ENCODE measurements around the gene SPON1.

Gene SPON1

GRCh38 chr11:13972944-13973343 is 10.4 kb downstream of the SPON1 start:
- peaks cover 0 to 15% of the 10 kb centered on the region in 2 donors for H3K4me1 ChIP-seq (ENCODE audit: control insufficient read depth in 2 of 2, insufficient read depth in 1 of 2, low read depth in 1 of 2, low read length in 2 of 2)
- no peak overlapping the region for H2AFZ ChIP-seq (ENCODE audit: low read length)
- no peak overlapping the region for H2BK15ac ChIP-seq (ENCODE audit: low read length)
- H2BK5ac ChIP-seq (ENCODE audit: low read length) = no peak overlapping the region
- no peak overlapping the region for H3K4me3 ChIP-seq (ENCODE audit: low read length in 2 of 2)
- no peak overlapping the region for H3K23ac ChIP-seq (ENCODE audit: low read depth, low read length, poor library complexity)
- H3K4ac ChIP-seq (ENCODE audit: low read length) = no peak overlapping the region
- no peak overlapping the region for H2BK120ac ChIP-seq (ENCODE audit: low read depth, low read length)
- no peak overlapping the region for H3K4me2 ChIP-seq (ENCODE audit: insufficient read depth, low read length, poor library complexity, severe bottlenecking)
- peaks cover 0 to 3% (median 0%) of the 10 kb centered on the region in 3 experiments for H3K27me3 ChIP-seq (ENCODE audit: control insufficient read depth in 3 of 3, insufficient read depth in 3 of 3, low read depth in 1 of 3, low read length in 3 of 3)
- H3K36me3 ChIP-seq (replicated peaks in 1 of 2; ENCODE audit: control insufficient read depth in 2 of 2, insufficient read depth in 2 of 2, low read length in 2 of 2) = no peaks in the 10 kb centered on the region
- no peak overlapping the region for H4K8ac ChIP-seq (ENCODE audit: low read depth, low read length)
- H3K27ac ChIP-seq (replicated peaks; ENCODE audit: low read length) = peak overlapping the region; percentile 14
- no peak overlapping the region for H3K14ac ChIP-seq (ENCODE audit: low read length)
- no peak overlapping the region for H3K9ac ChIP-seq (ENCODE audit: low read depth, low read length, poor library complexity)
- no peaks in the 10 kb centered on the region for H3K79me1 ChIP-seq (ENCODE audit: low read depth, low read length)
- H2BK12ac ChIP-seq (ENCODE audit: low read length) = no peak overlapping the region
- no peak for DNase-seq (ENCODE audit: low spot score)
- H2AK5ac ChIP-seq (ENCODE audit: low read depth, low read length) = no peak overlapping the region
- no CpG with 5 or more reads among the region's 3 CpGs for WGBS, 2 donors (ENCODE audit: extremely low coverage in 2 of 2, insufficient read length in 2 of 2, insufficient replicate concordance in 1 of 2)
- H3K18ac ChIP-seq (ENCODE audit: low read length) = no peak overlapping the region
- no peak overlapping the region for H4K91ac ChIP-seq (ENCODE audit: low read depth, low read length, poor library complexity)
- no peaks in the 10 kb centered on the region for H3K9me3 ChIP-seq (replicated peaks in 1 of 2; ENCODE audit: control insufficient read depth in 2 of 2, insufficient read depth in 1 of 2, low read depth in 1 of 2, low read length in 2 of 2)

DNA sequence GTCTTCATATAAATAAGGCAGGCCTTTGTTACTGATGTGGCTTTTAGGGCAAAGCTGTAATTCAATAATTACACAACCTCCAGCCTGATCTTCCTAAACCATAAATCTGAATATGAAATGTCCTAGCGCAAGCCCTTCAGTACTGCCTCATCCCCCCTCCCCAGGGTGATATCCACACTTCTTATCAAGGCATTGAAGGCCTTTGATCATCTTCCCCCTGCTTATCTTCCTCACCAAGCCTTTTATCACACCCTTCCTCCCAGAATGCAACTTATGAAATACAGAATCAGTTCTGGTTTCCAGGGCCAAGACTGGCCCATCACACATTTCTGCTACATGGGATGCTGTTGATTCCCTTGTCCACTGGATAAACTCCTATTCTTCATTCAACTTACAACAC is 12.1 kb downstream of the SPON1 start:
- no peak for DNase-seq (ENCODE audit: low spot score)
- no peak overlapping the region for H3K4ac ChIP-seq (ENCODE audit: low read length)
- H3K14ac ChIP-seq (ENCODE audit: low read length) = no peak overlapping the region
- H3K9ac ChIP-seq (ENCODE audit: low read depth, low read length, poor library complexity) = no peak overlapping the region
- H3K4me1 ChIP-seq (ENCODE audit: control insufficient read depth in 2 of 2, insufficient read depth in 1 of 2, low read depth in 1 of 2, low read length in 2 of 2) = peaks cover 0 to 10% of the 10 kb centered on the region in 2 donors
- no peaks in the 10 kb centered on the region for H3K27me3 ChIP-seq (ENCODE audit: control insufficient read depth in 3 of 3, insufficient read depth in 3 of 3, low read depth in 1 of 3, low read length in 3 of 3)
- H3K79me1 ChIP-seq (ENCODE audit: low read depth, low read length) = no peaks in the 10 kb centered on the region
- no peak overlapping the region for H3K23ac ChIP-seq (ENCODE audit: low read depth, low read length, poor library complexity)
- H2BK15ac ChIP-seq (ENCODE audit: low read length) = no peak overlapping the region
- no peak overlapping the region for H2BK120ac ChIP-seq (ENCODE audit: low read depth, low read length)
- H2AFZ ChIP-seq (ENCODE audit: low read length) = no peak overlapping the region
- no peak overlapping the region for H2AK5ac ChIP-seq (ENCODE audit: low read depth, low read length)
- H3K9me3 ChIP-seq (replicated peaks in 1 of 2; ENCODE audit: control insufficient read depth in 2 of 2, insufficient read depth in 1 of 2, low read depth in 1 of 2, low read length in 2 of 2) = no peaks in the 10 kb centered on the region
- no peak overlapping the region for H4K8ac ChIP-seq (ENCODE audit: low read depth, low read length)
- no peak overlapping the region for H2BK5ac ChIP-seq (ENCODE audit: low read length)
- no CpG with 5 or more reads among the region's 1 CpG for WGBS, 2 donors (ENCODE audit: extremely low coverage in 2 of 2, insufficient read length in 2 of 2, insufficient replicate concordance in 1 of 2)
- no peak overlapping the region for H3K4me2 ChIP-seq (ENCODE audit: insufficient read depth, low read length, poor library complexity, severe bottlenecking)
- H2BK12ac ChIP-seq (ENCODE audit: low read length) = no peak overlapping the region
- no peak overlapping the region for H3K27ac ChIP-seq (replicated peaks; ENCODE audit: low read length)
- H3K18ac ChIP-seq (ENCODE audit: low read length) = no peak overlapping the region
- no peak overlapping the region for H3K4me3 ChIP-seq (ENCODE audit: low read length in 2 of 2)
- H4K91ac ChIP-seq (ENCODE audit: low read depth, low read length, poor library complexity) = no peak overlapping the region
- H3K36me3 ChIP-seq (replicated peaks in 1 of 2; ENCODE audit: control insufficient read depth in 2 of 2, insufficient read depth in 2 of 2, low read length in 2 of 2) = no peaks in the 10 kb centered on the region

- Histone ChIP-seq H3K9me3 (replicated peaks in 1 of 2; ENCODE audit: control insufficient read depth in 2 of 2, insufficient read depth in 1 of 2, low read depth in 1 of 2, low read length in 2 of 2) (peaks cover 0 to 2% of the 10 kb centered on the region in 2 donors), H2BK120ac (ENCODE audit: low read depth, low read length) (no peak overlapping the region), H3K4me3 (ENCODE audit: low read length in 2 of 2) (no peak overlapping the region), H3K36me3 (replicated peaks in 1 of 2; ENCODE audit: control insufficient read depth in 2 of 2, insufficient read depth in 2 of 2, low read length in 2 of 2) (no peaks in the 10 kb centered on the region), H3K4me2 (ENCODE audit: insufficient read depth, low read length, poor library complexity, severe bottlenecking) (no peak overlapping the region), H3K23ac (ENCODE audit: low read depth, low read length, poor library complexity) (no peak overlapping the region), H2BK15ac (ENCODE audit: low read length) (no peak overlapping the region), H3K14ac (ENCODE audit: low read length) (no peak overlapping the region), H3K4me1 (ENCODE audit: control insufficient read depth in 2 of 2, insufficient read depth in 1 of 2, low read depth in 1 of 2, low read length in 2 of 2) (no peaks in the 10 kb centered on the region), H3K27ac (replicated peaks; ENCODE audit: low read length) (no peak overlapping the region), H2AFZ (ENCODE audit: low read length) (no peak overlapping the region), H3K27me3 (ENCODE audit: control insufficient read depth in 3 of 3, insufficient read depth in 3 of 3, low read depth in 1 of 3, low read length in 3 of 3) (no peaks in the 10 kb centered on the region), H3K18ac (ENCODE audit: low read length) (no peak overlapping the region), H2BK5ac (ENCODE audit: low read length) (no peak overlapping the region), H3K4ac (ENCODE audit: low read length) (no peak overlapping the region), H2AK5ac (ENCODE audit: low read depth, low read length) (no peak overlapping the region), H3K9ac (ENCODE audit: low read depth, low read length, poor library complexity) (no peak overlapping the region), H4K91ac (ENCODE audit: low read depth, low read length, poor library complexity) (no peak overlapping the region), H4K8ac (ENCODE audit: low read depth, low read length) (no peak overlapping the region), H2BK12ac (ENCODE audit: low read length) (no peak overlapping the region), H3K79me1 (ENCODE audit: low read depth, low read length) (no peaks in the 10 kb centered on the region)
- no CpG with 5 or more reads among the region's 12 CpGs for WGBS, 2 donors (ENCODE audit: extremely low coverage in 2 of 2, insufficient read length in 2 of 2, insufficient replicate concordance in 1 of 2)
- no peak for DNase-seq (ENCODE audit: low spot score)
Measured at GRCh38 chr11:13983081-13983751, 20.7 kb downstream of the SPON1 start.

DNA sequence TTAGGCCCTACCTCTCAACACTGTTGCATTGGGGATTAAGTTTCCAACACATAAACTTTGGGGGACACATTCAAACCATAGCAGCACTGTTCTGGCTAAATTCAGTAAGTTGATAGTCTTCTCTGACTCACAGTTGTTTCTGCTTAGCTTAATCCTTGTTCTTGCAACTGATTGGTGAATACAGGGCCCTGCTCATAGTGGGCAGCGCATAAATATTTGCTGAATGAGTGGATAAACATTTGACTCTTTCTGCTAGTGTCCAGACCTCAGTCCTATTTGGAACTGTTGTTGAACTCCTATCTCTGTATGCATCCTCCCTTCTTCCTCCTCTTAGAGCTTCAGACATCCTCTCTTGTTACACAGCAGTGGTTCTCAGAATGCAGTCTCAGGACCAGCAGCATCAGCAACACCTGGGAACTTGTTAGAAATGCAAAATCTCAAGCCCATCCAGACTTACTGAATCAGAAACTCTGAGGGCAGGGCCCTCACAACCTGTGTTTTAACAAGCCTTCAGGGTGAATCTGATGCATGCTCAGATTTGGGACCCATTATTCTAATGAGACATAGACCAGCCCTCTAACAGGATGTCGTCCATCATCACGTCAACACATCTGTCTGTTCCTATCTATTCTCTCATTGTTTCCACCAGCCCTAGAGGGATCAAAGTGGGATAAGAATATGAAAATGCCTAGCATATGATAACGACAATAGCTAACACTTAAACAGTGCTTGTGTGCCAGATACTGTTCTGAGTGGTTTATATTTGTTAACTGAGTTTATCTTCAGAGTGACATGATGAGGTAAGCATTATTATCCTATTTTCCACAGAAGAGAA is 22.3 kb downstream of the SPON1 start:
- Histone ChIP-seq H3K9me3 (replicated peaks in 1 of 2; ENCODE audit: control insufficient read depth in 2 of 2, insufficient read depth in 1 of 2, low read depth in 1 of 2, low read length in 2 of 2) (peaks cover 0 to 2% of the 10 kb centered on the region in 2 donors), H3K4me2 (ENCODE audit: insufficient read depth, low read length, poor library complexity, severe bottlenecking) (no peak overlapping the region), H2BK15ac (ENCODE audit: low read length) (no peak overlapping the region), H3K4me1 (ENCODE audit: control insufficient read depth in 2 of 2, insufficient read depth in 1 of 2, low read depth in 1 of 2, low read length in 2 of 2) (no peaks in the 10 kb centered on the region), H3K23ac (ENCODE audit: low read depth, low read length, poor library complexity) (no peak overlapping the region), H4K91ac (ENCODE audit: low read depth, low read length, poor library complexity) (no peak overlapping the region), H3K4me3 (ENCODE audit: low read length in 2 of 2) (no peak overlapping the region), H3K4ac (ENCODE audit: low read length) (no peak overlapping the region), H4K8ac (ENCODE audit: low read depth, low read length) (no peak overlapping the region), H2AK5ac (ENCODE audit: low read depth, low read length) (no peak overlapping the region), H3K14ac (ENCODE audit: low read length) (no peak overlapping the region), H2BK5ac (ENCODE audit: low read length) (no peak overlapping the region), H3K18ac (ENCODE audit: low read length) (no peak overlapping the region), H2BK120ac (ENCODE audit: low read depth, low read length) (no peak overlapping the region), H2AFZ (ENCODE audit: low read length) (no peak overlapping the region), H3K27ac (replicated peaks; ENCODE audit: low read length) (no peak overlapping the region), H2BK12ac (ENCODE audit: low read length) (no peak overlapping the region), H3K36me3 (replicated peaks in 1 of 2; ENCODE audit: control insufficient read depth in 2 of 2, insufficient read depth in 2 of 2, low read length in 2 of 2) (no peaks in the 10 kb centered on the region), H3K9ac (ENCODE audit: low read depth, low read length, poor library complexity) (no peak overlapping the region), H3K79me1 (ENCODE audit: low read depth, low read length) (no peaks in the 10 kb centered on the region), H3K27me3 (ENCODE audit: control insufficient read depth in 3 of 3, insufficient read depth in 3 of 3, low read depth in 1 of 3, low read length in 3 of 3) (no peaks in the 10 kb centered on the region)
- no CpG with 5 or more reads among the region's 4 CpGs for WGBS, 2 donors (ENCODE audit: extremely low coverage in 2 of 2, insufficient read length in 2 of 2, insufficient replicate concordance in 1 of 2)
- no peak for DNase-seq (ENCODE audit: low spot score)

All from neuronal stem cell (in vitro differentiated cells).